HCT116 (cell line): ENCODE data around the gene CGB5. TPM values are rescaled to one million over a fixed set of nuclear protein-coding genes. Genes with fewer than 3 reads are reported as not detected.
"Not testable (repeated sequence)": the region's sequence is repeated elsewhere in the genome, so short reads cannot be mapped to it uniquely, and the experiment has no call there.

Source experiments
- ATAC-seq: fragments of 200-7000 bp; cut with Tn5 transposase; 2 replicates; pipeline ENCODE4 v1.9.1; 2020; ENCODE audit warnings: mild to moderate bottlenecking, moderate library complexity
- BruUV-seq: library from RNA; stranded (reverse); fragments of 400-500 nt; replicated peaks from 2 replicates; lab custom pipeline; 2021; lab: Mats Ljungman, UMichigan
- CTCF ChIA-PET: fragments of 300-600 bp; sonication (Branson Sonifier 250); formaldehyde crosslinking; loops from one replicate; lab custom pipeline; 2021; ENCODE audit warnings: antibody characterized with exemption; lab: Charles Lee
- POLR2A ChIA-PET: fragments of 300-600, 350-600 bp; sonication (Branson Sonifier 250); formaldehyde crosslinking; loops from one replicate; lab custom pipeline; 2021; ENCODE audit warnings: antibody characterized with exemption; lab: Charles Lee
- RAD21 ChIA-PET, 2 experiments: fragments of 300-600 bp; sonication (Branson Sonifier 250); formaldehyde crosslinking; loops; one replicate each; lab custom pipeline; 2023; ENCODE audit warnings: low total read pairs in 2 of 2; ENCODE audit not compliant: uncharacterized antibody in 2 of 2, unreplicated experiment in 2 of 2, low non-redundant PET in 1 of 2; lab: Charles Lee
- DNase-seq: peaks from one replicate; pipeline ENCODE4 v3.0.0-alpha.2; 2010; ENCODE audit warnings: low read depth, low spot score
- H2AFZ ChIP-seq: fragments of 200-600 bp; shearing (Covaris generic), sonication (generic); 2 replicates; pipeline ENCODE4 v1.6.1; 2017; ENCODE audit warnings: low read depth, mixed run types, mixed read lengths, antibody characterized with exemption, low read length; ENCODE audit not compliant: poor library complexity, severe bottlenecking
- H3K27ac ChIP-seq: 2 replicates; pipeline ENCODE4 v1.5.1; 2012; ENCODE audit warnings: low read depth, low read length
- H3K27me3 ChIP-seq: fragments of 200-600 bp; sonication (generic); 2 replicates; pipeline ENCODE4 v1.6.1; 2016; ENCODE audit warnings: mixed run types, low read length, mixed read lengths; ENCODE audit not compliant: insufficient read depth
- H3K36me3 ChIP-seq, 2 experiments: fragments of 200-500 bp in 1 of 2; fragments of 200-600 bp in 1 of 2; sonication (Bioruptor generic) in 1 of 2; sonication (generic) in 1 of 2; 2 replicates each; pipeline versions ENCODE4 v1.5.1 to v1.6.1; 2014 to 2016; ENCODE audit warnings: low read length in 2 of 2, inconsistent platforms in 1 of 2, mixed read lengths in 1 of 2, mixed run types in 1 of 2; ENCODE audit not compliant: insufficient read depth in 2 of 2, control insufficient read depth in 1 of 2
- H3K4me1 ChIP-seq, 2 experiments: fragments of 200-600 bp in 1 of 2; sonication (generic) in 1 of 2; 2 replicates each; pipeline versions ENCODE4 v1.5.1 to v1.6.1; 2012 to 2017; ENCODE audit warnings: low read length in 2 of 2, inconsistent platforms in 1 of 2, mild to moderate bottlenecking in 1 of 2, mixed read lengths in 1 of 2, mixed run types in 1 of 2, moderate library complexity in 1 of 2; ENCODE audit not compliant: insufficient read depth in 2 of 2, control insufficient read depth in 1 of 2
- H3K4me2 ChIP-seq: fragments of 200-600 bp; sonication (generic); 2 replicates; pipeline ENCODE4 v1.6.1; 2017; ENCODE audit warnings: mixed run types, low read length, mixed read lengths
- H3K4me3 ChIP-seq, 2 experiments: fragments of 200-600 bp in 1 of 2; sonication (generic) in 1 of 2; replicated peaks in 1 of 2; 2 replicates each; pipeline ENCODE4 v1.5.1; 2011 to 2016; ENCODE audit warnings: low read length in 2 of 2, control low read depth in 1 of 2, low read depth in 1 of 2, mild to moderate bottlenecking in 1 of 2, mixed read lengths in 1 of 2, mixed run types in 1 of 2
- H3K79me2 ChIP-seq: fragments of 200-600 bp; sonication (generic); 2 replicates; pipeline ENCODE4 v1.6.1; 2017; ENCODE audit warnings: mild to moderate bottlenecking, mixed run types, low read length, moderate library complexity, mixed read lengths; ENCODE audit not compliant: insufficient read depth
- H3K9ac ChIP-seq: fragments of 200-600 bp; sonication (generic); 2 replicates; pipeline ENCODE4 v1.6.1; 2016; ENCODE audit warnings: low read length, mixed read lengths
- H3K9me2 ChIP-seq: fragments of 200-600 bp; sonication (generic), shearing (Covaris generic); 2 replicates; pipeline ENCODE4 v1.6.1; 2017; ENCODE audit warnings: mixed run types, mild to moderate bottlenecking, moderate library complexity; ENCODE audit not compliant: insufficient read depth
- H3K9me3 ChIP-seq, 2 experiments: fragments of 200-500 bp in 1 of 2; fragments of 200-600 bp in 1 of 2; sonication (Bioruptor generic) in 1 of 2; sonication (generic) in 1 of 2; 2 replicates each; pipeline ENCODE4 v1.6.1; 2014 to 2017; ENCODE audit warnings: low read length in 2 of 2, mixed read lengths in 2 of 2, inconsistent platforms in 1 of 2, low read depth in 1 of 2, mild to moderate bottlenecking in 1 of 2, mixed run types in 1 of 2, moderate library complexity in 1 of 2; ENCODE audit not compliant: control insufficient read depth in 1 of 2, insufficient read depth in 1 of 2
- H4K20me1 ChIP-seq: fragments of 200-600 bp; sonication (generic), shearing (Covaris generic); 2 replicates; pipeline ENCODE4 v1.6.1; 2017; ENCODE audit warnings: mixed run types, mild to moderate bottlenecking, moderate library complexity; ENCODE audit not compliant: insufficient read depth
- EGR1 ChIP-seq: IDR thresholded peaks from 2 replicates; pipeline ENCODE4 v1.6.1; 2012; ENCODE audit warnings: low read depth
- ELF1 ChIP-seq: IDR thresholded peaks from 2 replicates; pipeline ENCODE4 v1.6.1; 2012; ENCODE audit warnings: low read depth, borderline replicate concordance
- EZH2phosphoT487 ChIP-seq: fragments of 200-600 bp; IDR thresholded peaks from 2 replicates; pipeline ENCODE4 v1.6.1; 2018; ENCODE audit warnings: antibody characterized with exemption, borderline replicate concordance
- FOSL1 ChIP-seq: IDR thresholded peaks from 2 replicates; pipeline ENCODE4 v1.6.1; 2012; ENCODE audit warnings: low read depth
- JUND ChIP-seq: IDR thresholded peaks from 2 replicates; pipeline ENCODE4 v1.6.1; 2012
- intact Hi-C: fragments of 100-400 bp; cut with micrococcal nuclease; formaldehyde crosslinking; loops from 2 replicates; pipeline ENCODE4 v1.10.0; 2022
- total RNA-seq: library from RNA; stranded (reverse); gene quantifications from one replicate; pipeline ENCODE4 v1.2.1, GENCODE V29; 2021; ENCODE audit not compliant: unreplicated experiment
- TF ChIP-seq, protein P1 (sequence below): IDR thresholded peaks from 2 replicates; pipeline ENCODE4 v1.6.1; 2012
- TF ChIP-seq, protein P2 (sequence below): IDR thresholded peaks from 2 replicates; pipeline ENCODE4 v1.6.1; 2012
- TF ChIP-seq, protein P3 (sequence below): IDR thresholded peaks from 2 replicates; pipeline ENCODE4 v1.6.1; 2012; ENCODE audit warnings: low read depth
- TF ChIP-seq, protein P4 (sequence below), 3 experiments: fragments of 200-600 bp in 1 of 3; sonication (generic) in 1 of 3; IDR thresholded peaks in 2 of 3; conservative IDR thresholded peaks in 1 of 3; 2 replicates each; pipeline ENCODE4 v1.5.1; 2012 to 2017; ENCODE audit warnings: low read depth in 2 of 3, low read length in 2 of 3, antibody characterized with exemption in 1 of 3, borderline replicate concordance in 1 of 3, control low read depth in 1 of 3, mild to moderate bottlenecking in 1 of 3, mixed read lengths in 1 of 3, mixed run types in 1 of 3, moderate library complexity in 1 of 3; ENCODE audit not compliant: insufficient read depth in 1 of 3
- TF ChIP-seq, protein P5 (sequence below): IDR thresholded peaks from 2 replicates; pipeline ENCODE4 v1.6.1; 2011; ENCODE audit warnings: mild to moderate bottlenecking, low read length, moderate library complexity; ENCODE audit not compliant: insufficient replicate concordance; ENCODE audit errors: extremely low read depth

Gene CGB5
- total RNA-seq, 1 experiment from 2014 or later, result not detected

DNA sequence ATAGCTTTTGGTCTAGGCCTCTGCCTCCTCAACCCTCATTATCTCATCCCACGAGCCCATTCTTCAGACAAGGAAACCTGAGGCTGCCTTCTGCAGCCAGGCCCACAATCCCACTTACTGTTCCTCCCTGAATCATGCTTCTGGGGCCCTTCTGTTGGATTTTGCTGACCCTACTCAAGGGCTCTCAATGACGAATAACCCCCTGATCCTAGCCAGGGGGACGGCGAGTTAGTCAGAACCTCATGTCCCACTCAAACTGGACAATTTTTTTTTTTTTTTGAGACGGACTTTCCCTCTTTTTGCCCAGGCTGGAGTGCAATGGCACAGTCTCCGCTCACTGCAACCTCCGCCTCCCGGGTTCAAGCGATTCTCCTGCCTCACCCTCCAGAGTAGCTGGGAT is 21.5 kb upstream of the CGB5 start:
- no peak for DNase-seq
- no peak for ATAC-seq
- POLR2A ChIA-PET, result interaction anchor here (1.4 kb wide), 1 partner anchor 28 kb away, joined by 3 read pairs; the partner anchor contains the start of gene RUVBL2
- no peaks in the 10 kb centered on the region for H3K27me3 ChIP-seq
- H2AFZ ChIP-seq, result no peak overlapping the region
- BruUV-seq, result no TSS peak
- no peaks in the 10 kb centered on the region for H3K36me3 ChIP-seq
- H3K4me3 ChIP-seq, result no peak overlapping the region
- TF ChIP-seq, protein P1, sequence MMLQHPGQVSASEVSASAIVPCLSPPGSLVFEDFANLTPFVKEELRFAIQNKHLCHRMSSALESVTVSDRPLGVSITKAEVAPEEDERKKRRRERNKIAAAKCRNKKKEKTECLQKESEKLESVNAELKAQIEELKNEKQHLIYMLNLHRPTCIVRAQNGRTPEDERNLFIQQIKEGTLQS, result no peak
- no peak for TF ChIP-seq EGR1
- no peak for TF ChIP-seq JUND
- TF ChIP-seq FOSL1, result no peak
- TF ChIP-seq ELF1, result no peak
- TF ChIP-seq, protein P2, sequence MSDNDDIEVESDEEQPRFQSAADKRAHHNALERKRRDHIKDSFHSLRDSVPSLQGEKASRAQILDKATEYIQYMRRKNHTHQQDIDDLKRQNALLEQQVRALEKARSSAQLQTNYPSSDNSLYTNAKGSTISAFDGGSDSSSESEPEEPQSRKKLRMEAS, result no peak
- TF ChIP-seq EZH2phosphoT487, result no peak
- TF ChIP-seq, protein P3, sequence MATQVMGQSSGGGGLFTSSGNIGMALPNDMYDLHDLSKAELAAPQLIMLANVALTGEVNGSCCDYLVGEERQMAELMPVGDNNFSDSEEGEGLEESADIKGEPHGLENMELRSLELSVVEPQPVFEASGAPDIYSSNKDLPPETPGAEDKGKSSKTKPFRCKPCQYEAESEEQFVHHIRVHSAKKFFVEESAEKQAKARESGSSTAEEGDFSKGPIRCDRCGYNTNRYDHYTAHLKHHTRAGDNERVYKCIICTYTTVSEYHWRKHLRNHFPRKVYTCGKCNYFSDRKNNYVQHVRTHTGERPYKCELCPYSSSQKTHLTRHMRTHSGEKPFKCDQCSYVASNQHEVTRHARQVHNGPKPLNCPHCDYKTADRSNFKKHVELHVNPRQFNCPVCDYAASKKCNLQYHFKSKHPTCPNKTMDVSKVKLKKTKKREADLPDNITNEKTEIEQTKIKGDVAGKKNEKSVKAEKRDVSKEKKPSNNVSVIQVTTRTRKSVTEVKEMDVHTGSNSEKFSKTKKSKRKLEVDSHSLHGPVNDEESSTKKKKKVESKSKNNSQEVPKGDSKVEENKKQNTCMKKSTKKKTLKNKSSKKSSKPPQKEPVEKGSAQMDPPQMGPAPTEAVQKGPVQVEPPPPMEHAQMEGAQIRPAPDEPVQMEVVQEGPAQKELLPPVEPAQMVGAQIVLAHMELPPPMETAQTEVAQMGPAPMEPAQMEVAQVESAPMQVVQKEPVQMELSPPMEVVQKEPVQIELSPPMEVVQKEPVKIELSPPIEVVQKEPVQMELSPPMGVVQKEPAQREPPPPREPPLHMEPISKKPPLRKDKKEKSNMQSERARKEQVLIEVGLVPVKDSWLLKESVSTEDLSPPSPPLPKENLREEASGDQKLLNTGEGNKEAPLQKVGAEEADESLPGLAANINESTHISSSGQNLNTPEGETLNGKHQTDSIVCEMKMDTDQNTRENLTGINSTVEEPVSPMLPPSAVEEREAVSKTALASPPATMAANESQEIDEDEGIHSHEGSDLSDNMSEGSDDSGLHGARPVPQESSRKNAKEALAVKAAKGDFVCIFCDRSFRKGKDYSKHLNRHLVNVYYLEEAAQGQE, result no peak
- TF ChIP-seq, protein P4, sequence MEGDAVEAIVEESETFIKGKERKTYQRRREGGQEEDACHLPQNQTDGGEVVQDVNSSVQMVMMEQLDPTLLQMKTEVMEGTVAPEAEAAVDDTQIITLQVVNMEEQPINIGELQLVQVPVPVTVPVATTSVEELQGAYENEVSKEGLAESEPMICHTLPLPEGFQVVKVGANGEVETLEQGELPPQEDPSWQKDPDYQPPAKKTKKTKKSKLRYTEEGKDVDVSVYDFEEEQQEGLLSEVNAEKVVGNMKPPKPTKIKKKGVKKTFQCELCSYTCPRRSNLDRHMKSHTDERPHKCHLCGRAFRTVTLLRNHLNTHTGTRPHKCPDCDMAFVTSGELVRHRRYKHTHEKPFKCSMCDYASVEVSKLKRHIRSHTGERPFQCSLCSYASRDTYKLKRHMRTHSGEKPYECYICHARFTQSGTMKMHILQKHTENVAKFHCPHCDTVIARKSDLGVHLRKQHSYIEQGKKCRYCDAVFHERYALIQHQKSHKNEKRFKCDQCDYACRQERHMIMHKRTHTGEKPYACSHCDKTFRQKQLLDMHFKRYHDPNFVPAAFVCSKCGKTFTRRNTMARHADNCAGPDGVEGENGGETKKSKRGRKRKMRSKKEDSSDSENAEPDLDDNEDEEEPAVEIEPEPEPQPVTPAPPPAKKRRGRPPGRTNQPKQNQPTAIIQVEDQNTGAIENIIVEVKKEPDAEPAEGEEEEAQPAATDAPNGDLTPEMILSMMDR (IDR thresholded peaks at IDR 0.05 in 2 of 3, conservative IDR thresholded peaks at IDR 0.05 in 1 of 3; ENCODE audit: borderline replicate concordance in 1 of 3, insufficient read depth in 1 of 3, low read depth in 2 of 3, low read length in 2 of 3), result no peak
- TF ChIP-seq, protein P5, sequence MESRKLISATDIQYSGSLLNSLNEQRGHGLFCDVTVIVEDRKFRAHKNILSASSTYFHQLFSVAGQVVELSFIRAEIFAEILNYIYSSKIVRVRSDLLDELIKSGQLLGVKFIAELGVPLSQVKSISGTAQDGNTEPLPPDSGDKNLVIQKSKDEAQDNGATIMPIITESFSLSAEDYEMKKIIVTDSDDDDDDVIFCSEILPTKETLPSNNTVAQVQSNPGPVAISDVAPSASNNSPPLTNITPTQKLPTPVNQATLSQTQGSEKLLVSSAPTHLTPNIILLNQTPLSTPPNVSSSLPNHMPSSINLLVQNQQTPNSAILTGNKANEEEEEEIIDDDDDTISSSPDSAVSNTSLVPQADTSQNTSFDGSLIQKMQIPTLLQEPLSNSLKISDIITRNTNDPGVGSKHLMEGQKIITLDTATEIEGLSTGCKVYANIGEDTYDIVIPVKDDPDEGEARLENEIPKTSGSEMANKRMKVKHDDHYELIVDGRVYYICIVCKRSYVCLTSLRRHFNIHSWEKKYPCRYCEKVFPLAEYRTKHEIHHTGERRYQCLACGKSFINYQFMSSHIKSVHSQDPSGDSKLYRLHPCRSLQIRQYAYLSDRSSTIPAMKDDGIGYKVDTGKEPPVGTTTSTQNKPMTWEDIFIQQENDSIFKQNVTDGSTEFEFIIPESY, result no peak
- TF ChIP-seq, all 23 proteins: peak for 0
- H4K20me1 ChIP-seq, result no peaks in the 10 kb centered on the region
- H3K79me2 ChIP-seq, result no peaks in the 10 kb centered on the region
- no peak overlapping the region for H3K27ac ChIP-seq
- H3K4me1 ChIP-seq, result peaks cover 30 to 52% of the 10 kb centered on the region in 2 experiments
- intact Hi-C loops, result no loop called here
- ChIA-PET CTCF (interaction anchor here (1.3 kb wide), 1 partner anchor 29 kb away, joined by 4 read pairs; the partner anchor contains the start of genes GYS1 and RUVBL2), RAD21 (no interaction called here)
- H3K9ac ChIP-seq, result no peak overlapping the region
- H3K9me2 ChIP-seq, result no peaks in the 10 kb centered on the region
- H3K9me3 ChIP-seq, result no peaks in the 10 kb centered on the region
- H3K4me2 ChIP-seq, result peak overlapping the region; percentile 24

DNA sequence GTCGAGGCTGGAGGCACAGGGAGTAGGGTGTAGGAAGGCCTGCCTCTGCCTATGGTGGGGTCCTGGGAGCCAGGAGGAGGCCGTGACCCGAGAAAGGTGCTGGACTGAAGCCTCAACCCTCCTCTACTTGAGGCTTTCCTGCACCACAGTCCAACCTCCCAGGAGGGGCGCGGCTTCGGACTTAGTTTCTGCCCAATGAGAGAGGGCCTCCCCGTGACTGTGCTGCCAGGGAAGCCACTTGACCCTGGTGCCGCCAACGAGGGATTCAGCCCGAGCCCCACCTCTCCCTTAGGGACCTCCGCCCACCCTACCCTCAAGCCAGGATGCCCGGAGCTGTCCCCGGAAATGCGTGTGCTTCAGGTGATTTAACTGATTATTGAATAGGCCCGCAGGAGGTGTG is 19.4 kb upstream of the CGB5 start, which contains the start of gene CGB3:
TSS of gene CGB3 (minus strand) at position 101 of the 400 bp plus-strand sequence. CDS start 362 bp downstream, outside the sequence.
- not testable (repeated sequence) for BruUV-seq
- H3K4me1 ChIP-seq, result peaks cover 26 to 32% of the 10 kb centered on the region in 2 experiments

More for the DNA sequence above, 19.4 kb upstream of the CGB5 start, which contains the start of gene CGB3:
- H4K20me1 ChIP-seq, CTCF ChIA-PET, POLR2A ChIA-PET, H3K9ac ChIP-seq, H3K4me2 ChIP-seq, DNase-seq, intact Hi-C loops, H3K27ac ChIP-seq, H3K9me2 ChIP-seq, RAD21 ChIA-PET, H3K36me3 ChIP-seq, H3K4me3 ChIP-seq, H3K27me3 ChIP-seq, H2AFZ ChIP-seq, H3K79me2 ChIP-seq, ATAC-seq, H3K9me3 ChIP-seq: not testable (repeated sequence)
